Psoas muscle (tissue), 8 donors: ENCODE measurements around the gene ROBO3. TPM values are rescaled to one million over a fixed set of nuclear protein-coding genes. Genes with fewer than 3 reads are reported as not detected.

Source experiments
- ATAC-seq, 4 donors: fragments of 200-7000 bp; cut with Tn5 transposase; one replicate each; pipeline ENCODE4 v1.9.1; 2020; ENCODE audit warnings: moderate library complexity in 3 of 4, mild to moderate bottlenecking in 2 of 4
- DNase-seq, 2 donors: peaks; one replicate each; pipeline ENCODE4 v3.0.0-alpha.2; 2020
- H3K27ac ChIP-seq: fragments of 200-600 bp; one replicate; pipeline ENCODE4 v1.8.0; 2022
- H3K27me3 ChIP-seq, 3 donors: fragments of 200-600 bp in 1 of 3; one replicate each; pipeline versions ENCODE4 v1.6.1 to v1.8.0; 2013 to 2022; ENCODE audit warnings: low read length in 2 of 3, mild to moderate bottlenecking in 2 of 3, moderate library complexity in 1 of 3; ENCODE audit not compliant: insufficient read depth in 3 of 3
- H3K36me3 ChIP-seq, 2 donors: fragments of 200-600 bp in 1 of 2; one replicate each; pipeline versions ENCODE4 v1.6.1 to v1.8.0; 2013 to 2022; ENCODE audit warnings: low read depth in 1 of 2, mild to moderate bottlenecking in 1 of 2, moderate library complexity in 1 of 2; ENCODE audit not compliant: insufficient read depth in 1 of 2
- H3K4me1 ChIP-seq: fragments of 200-600 bp; one replicate; pipeline ENCODE4 v1.8.0; 2022
- H3K4me3 ChIP-seq: fragments of 200-600 bp; one replicate; pipeline ENCODE4 v1.8.0; 2022; ENCODE audit warnings: mild to moderate bottlenecking
- H3K9me3 ChIP-seq: fragments of 200-600 bp; one replicate; pipeline ENCODE4 v1.8.0; 2022
- WGBS, 3 donors: extraction: QIAGEN DNeasy Blood & Tissue Kit; methylation state at CpG; one replicate each; pipeline versions ENCODE4 v1.1.6 to v1.1.7; 2013; 5-methylcytosine and 5-hydroxymethylcytosine counted together
- intact Hi-C, 2 donors: fragments of 100-400 bp; cut with DNase I; formaldehyde crosslinking; loops; one replicate each; pipeline versions ENCODE4 v1.11.0 to v1.14.2; 2022
- polyA plus RNA-seq, 3 donors: library from polyadenylated mRNA; stranded (reverse); fragments of 200-250 nt; gene quantifications; one replicate each; pipeline ENCODE4 v1.2.3, GENCODE V29; 2013
- total RNA-seq, 4 donors: library from RNA; stranded (reverse); fragmentation: NEBNext Ultra II Directional in 2 of 4; extraction: Animal tissue kit (Norgen Biotek cat#: 25700) in 2 of 4; gene quantifications; one replicate each; pipeline versions ENCODE4 v1.2.1 to v1.2.4, GENCODE V29; 2021 to 2023
- TF ChIP-seq, protein P1 (sequence below): fragments of 200-600 bp; IDR thresholded peaks from one replicate; pipeline ENCODE4 v1.8.0; 2022; ENCODE audit warnings: antibody characterized with exemption
- donor health status: healthy with polysubstance abuse.
- donor health status: DM: no; HTN: no; CAD: no; lungs with moderate emphysema.
- donor health status: Bipolar disorder and iron deficiency.
- donor health status: healthy.
- donor health status: DM: yes; HTN: yes; CAD: no.
- donor health status: DM: no; HTN: no; CAD: no.
- donor health status: DM: no; HTN: no; CAD: no.
- donor health status: DM: yes; HTN: yes; CAD: no.

ROBO3 gene
- total and polyA plus RNA-seq, 7 donors: 1.7 to 3.6 (median 2.9) TPM

DNA sequence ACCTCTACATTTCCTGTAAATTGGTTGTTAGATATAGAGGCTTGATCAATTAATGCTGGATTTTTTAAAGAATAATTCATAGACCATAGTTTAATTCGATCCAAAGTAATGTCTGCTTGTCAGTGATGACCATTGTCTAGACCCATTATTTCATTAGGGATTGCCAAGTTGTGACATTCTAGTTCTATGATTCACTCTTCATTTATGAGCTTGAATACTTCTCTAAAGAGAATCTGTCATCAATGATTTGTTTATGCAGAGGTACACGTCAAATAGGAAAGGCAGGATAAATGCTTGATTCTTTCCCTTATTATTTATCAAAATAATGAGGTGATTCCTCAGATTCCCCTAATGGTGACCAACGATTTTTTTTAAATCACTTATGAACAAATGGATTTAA is 24.0 kb upstream of the ROBO3 start:
- Histone ChIP-seq H3K27me3 (peaks cover 0 to 84% (median 44%) of the 10 kb centered on the region in 3 donors), H3K36me3 (no peaks in the 10 kb centered on the region), H3K4me1 (peaks cover 9% of the 10 kb centered on the region), H3K27ac (no peak overlapping the region), H3K4me3 (no peak overlapping the region), H3K9me3 (no peaks in the 10 kb centered on the region)
- WGBS, 3 donors: 64 to 67% (median 67%) methylated on average over 3 of the region's 3 CpGs
- ATAC-seq (no peak), DNase-seq (no peak)
- TF ChIP-seq, protein P1, sequence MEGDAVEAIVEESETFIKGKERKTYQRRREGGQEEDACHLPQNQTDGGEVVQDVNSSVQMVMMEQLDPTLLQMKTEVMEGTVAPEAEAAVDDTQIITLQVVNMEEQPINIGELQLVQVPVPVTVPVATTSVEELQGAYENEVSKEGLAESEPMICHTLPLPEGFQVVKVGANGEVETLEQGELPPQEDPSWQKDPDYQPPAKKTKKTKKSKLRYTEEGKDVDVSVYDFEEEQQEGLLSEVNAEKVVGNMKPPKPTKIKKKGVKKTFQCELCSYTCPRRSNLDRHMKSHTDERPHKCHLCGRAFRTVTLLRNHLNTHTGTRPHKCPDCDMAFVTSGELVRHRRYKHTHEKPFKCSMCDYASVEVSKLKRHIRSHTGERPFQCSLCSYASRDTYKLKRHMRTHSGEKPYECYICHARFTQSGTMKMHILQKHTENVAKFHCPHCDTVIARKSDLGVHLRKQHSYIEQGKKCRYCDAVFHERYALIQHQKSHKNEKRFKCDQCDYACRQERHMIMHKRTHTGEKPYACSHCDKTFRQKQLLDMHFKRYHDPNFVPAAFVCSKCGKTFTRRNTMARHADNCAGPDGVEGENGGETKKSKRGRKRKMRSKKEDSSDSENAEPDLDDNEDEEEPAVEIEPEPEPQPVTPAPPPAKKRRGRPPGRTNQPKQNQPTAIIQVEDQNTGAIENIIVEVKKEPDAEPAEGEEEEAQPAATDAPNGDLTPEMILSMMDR: no peak
- intact Hi-C loops: no loop called here

DNA sequence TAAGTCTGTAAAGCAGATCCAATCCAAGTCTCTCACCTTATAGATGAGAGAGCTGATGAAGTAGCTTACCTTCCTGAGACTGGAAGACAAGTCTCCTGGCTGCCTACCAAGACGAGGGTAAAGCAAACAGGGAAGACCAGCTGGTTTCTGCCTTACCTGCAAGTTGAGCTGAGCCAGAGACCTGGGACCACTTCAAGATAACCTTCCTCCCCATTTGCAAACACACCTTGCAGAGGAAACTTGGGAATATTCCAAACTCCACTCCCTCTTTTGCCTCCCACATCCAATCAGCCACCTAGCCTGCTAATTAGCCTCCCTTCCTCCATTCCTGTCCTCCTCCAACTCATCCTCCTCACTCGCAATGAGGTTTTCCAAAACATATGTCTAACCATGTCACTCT is 23.4 kb upstream of the ROBO3 start:
- WGBS, 3 donors: 81 to 92% (median 83%) methylated on average over 2 of the region's 2 CpGs
- Histone ChIP-seq H3K27me3 (peaks cover 0 to 90% (median 44%) of the 10 kb centered on the region in 3 donors), H3K27ac (no peak overlapping the region), H3K9me3 (no peaks in the 10 kb centered on the region), H3K36me3 (no peaks in the 10 kb centered on the region), H3K4me1 (peaks cover 9% of the 10 kb centered on the region), H3K4me3 (no peak overlapping the region)
- DNase-seq (no peak), ATAC-seq (no peak)
- intact Hi-C loops: no loop called here
- TF ChIP-seq, protein P1: no peak

DNA sequence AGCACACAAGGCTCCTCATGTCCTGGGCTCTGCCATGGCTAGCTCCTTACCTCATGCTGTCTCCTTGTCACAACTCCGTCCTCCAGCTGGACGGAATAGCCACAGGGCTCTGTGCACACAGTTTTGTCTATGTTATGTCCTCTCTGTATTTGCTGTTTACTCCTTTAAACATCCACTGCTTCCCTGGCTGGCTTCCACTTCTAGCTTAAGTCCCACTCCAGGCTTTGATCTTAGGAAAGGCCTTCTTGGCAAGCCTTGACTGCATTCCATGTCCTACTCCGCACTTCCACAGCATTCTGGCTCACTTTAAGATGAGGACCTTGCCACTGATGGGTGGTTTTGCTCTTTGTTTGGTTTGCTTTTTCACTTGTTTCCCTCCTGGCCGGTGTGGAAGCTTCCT is 22.9 kb upstream of the ROBO3 start:
- intact Hi-C loops: no loop called here
- ATAC-seq (no peak), DNase-seq (no peak)
- Histone ChIP-seq H3K4me1 (peaks cover 9% of the 10 kb centered on the region), H3K4me3 (no peak overlapping the region), H3K36me3 (no peaks in the 10 kb centered on the region), H3K27me3 (peaks cover 0 to 95% (median 45%) of the 10 kb centered on the region in 3 donors), H3K9me3 (no peaks in the 10 kb centered on the region), H3K27ac (no peak overlapping the region)
- TF ChIP-seq, protein P1: no peak
- 55 to 70% (median 56%) methylated on average over 4 of the region's 4 CpGs for WGBS, 3 donors

DNA sequence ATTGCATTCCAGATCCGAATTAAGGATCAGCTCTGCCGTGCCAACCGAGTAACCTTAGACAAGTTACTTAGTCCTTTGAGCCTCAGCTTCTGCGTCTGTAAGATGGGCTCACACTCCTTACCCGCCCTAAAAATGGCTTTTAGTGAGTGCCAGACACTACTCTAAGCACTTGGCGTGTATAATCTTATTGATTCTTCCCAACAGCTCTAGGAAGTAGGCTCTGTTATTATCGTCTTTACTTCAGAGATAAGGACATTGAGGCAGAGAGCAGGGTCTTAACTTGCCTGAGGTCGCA is 21.7 kb upstream of the ROBO3 start:
- Histone ChIP-seq H3K36me3 (no peaks in the 10 kb centered on the region), H3K27ac (no peak overlapping the region), H3K4me3 (no peak overlapping the region), H3K9me3 (no peaks in the 10 kb centered on the region), H3K4me1 (peaks cover 9% of the 10 kb centered on the region), H3K27me3 (peaks cover 0 to 98% (median 46%) of the 10 kb centered on the region in 3 donors)
- TF ChIP-seq, protein P1: no peak
- intact Hi-C loops: no loop called here
- DNase-seq: no peak
- WGBS, 3 donors: 19 to 26% (median 22%) methylated on average over 8 of the region's 8 CpGs
- ATAC-seq: no peak

DNA sequence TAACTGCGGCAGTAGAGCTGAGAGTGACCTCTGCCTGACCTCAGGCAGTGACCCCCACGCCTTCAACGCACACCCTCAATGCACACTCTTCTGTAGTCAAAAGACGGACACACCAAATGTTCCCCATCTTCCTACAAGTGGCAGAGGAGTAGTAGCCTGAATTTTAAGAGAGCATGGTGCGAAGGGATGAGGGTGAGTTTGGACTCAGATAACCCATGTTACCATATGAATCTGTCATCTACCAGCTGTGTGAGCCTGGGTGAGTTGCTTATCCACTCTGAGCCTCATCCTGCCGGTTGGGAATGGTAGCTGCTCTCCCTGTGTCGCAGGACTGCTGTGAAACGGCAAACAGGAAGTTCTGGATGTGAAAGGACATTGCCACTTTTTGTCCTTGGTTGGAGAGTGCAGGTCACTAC is 20.6 kb upstream of the ROBO3 start:
- ATAC-seq: no peak
- TF ChIP-seq, protein P1: no peak
- no peak overlapping the region for H3K4me3 ChIP-seq
- no peak overlapping the region for H3K27ac ChIP-seq
- no peaks in the 10 kb centered on the region for H3K9me3 ChIP-seq
- intact Hi-C loops: no loop called here
- H3K27me3 ChIP-seq: peaks cover 2 to 98% (median 39%) of the 10 kb centered on the region in 3 donors
- no peaks in the 10 kb centered on the region for H3K36me3 ChIP-seq
- H3K4me1 ChIP-seq: peaks cover 2% of the 10 kb centered on the region
- WGBS, 3 donors: 13 to 17% (median 15%) methylated on average over 8 of the region's 8 CpGs
- no peak for DNase-seq
